Hepatocyte (in vitro differentiated cells): ENCODE results near the gene ZNRF4.
"Not testable (repeated sequence)": the region's sequence is repeated elsewhere in the genome, so short reads cannot be mapped to it uniquely, and the experiment has no call there.

Source experiments
- EZH2 ChIP-seq: fragments of 200-600 bp; sonication (generic); IDR thresholded peaks from 2 replicates; pipeline ENCODE4 v1.6.1; 2016; ENCODE audit warnings: antibody characterized with exemption, mild to moderate bottlenecking, borderline replicate concordance
- EZH2phosphoT487 ChIP-seq: fragments of 200-600 bp; sonication (generic); IDR thresholded peaks from one replicate; pipeline ENCODE4 v1.6.1; 2018; ENCODE audit warnings: antibody characterized with exemption, mild to moderate bottlenecking, low read depth, moderate library complexity; ENCODE audit not compliant: unreplicated experiment, severe bottlenecking
- TF ChIP-seq, protein P1 (sequence below): fragments of 200-600 bp; sonication (generic); IDR thresholded peaks from 2 replicates; pipeline ENCODE4 v1.5.1; 2016; ENCODE audit warnings: antibody characterized with exemption, mild to moderate bottlenecking; ENCODE audit not compliant: poor library complexity

DNA sequence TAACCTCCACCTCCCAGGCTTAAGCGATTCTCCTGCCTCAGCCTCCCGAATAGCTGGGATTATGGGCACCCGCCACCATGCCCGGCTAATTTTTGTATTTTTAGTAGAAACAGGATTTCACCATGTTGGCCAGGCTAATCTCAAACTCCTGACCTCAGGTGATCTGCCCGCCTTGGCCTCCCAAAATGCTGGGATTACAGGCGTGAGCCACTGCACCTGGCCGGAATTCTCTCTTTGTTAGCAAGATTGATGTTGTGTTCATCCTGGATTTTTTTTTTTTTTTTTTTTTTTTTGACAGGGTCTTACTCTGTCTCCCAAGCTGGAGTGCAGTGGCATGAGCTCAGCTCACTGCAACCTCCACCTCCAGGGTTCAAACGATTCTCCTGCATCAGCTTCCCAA lies 16.5 kb upstream of the ZNRF4 start:
- TF ChIP-seq, protein P1, sequence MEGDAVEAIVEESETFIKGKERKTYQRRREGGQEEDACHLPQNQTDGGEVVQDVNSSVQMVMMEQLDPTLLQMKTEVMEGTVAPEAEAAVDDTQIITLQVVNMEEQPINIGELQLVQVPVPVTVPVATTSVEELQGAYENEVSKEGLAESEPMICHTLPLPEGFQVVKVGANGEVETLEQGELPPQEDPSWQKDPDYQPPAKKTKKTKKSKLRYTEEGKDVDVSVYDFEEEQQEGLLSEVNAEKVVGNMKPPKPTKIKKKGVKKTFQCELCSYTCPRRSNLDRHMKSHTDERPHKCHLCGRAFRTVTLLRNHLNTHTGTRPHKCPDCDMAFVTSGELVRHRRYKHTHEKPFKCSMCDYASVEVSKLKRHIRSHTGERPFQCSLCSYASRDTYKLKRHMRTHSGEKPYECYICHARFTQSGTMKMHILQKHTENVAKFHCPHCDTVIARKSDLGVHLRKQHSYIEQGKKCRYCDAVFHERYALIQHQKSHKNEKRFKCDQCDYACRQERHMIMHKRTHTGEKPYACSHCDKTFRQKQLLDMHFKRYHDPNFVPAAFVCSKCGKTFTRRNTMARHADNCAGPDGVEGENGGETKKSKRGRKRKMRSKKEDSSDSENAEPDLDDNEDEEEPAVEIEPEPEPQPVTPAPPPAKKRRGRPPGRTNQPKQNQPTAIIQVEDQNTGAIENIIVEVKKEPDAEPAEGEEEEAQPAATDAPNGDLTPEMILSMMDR: not testable (repeated sequence)
- TF ChIP-seq EZH2phosphoT487, EZH2: not testable (repeated sequence)
